ENCODE data around the gene NCKAP5L.
A peak's percentile ranks its signal among the peaks of the same experiment; 100 is the strongest.

NCKAP5L gene

DNA sequence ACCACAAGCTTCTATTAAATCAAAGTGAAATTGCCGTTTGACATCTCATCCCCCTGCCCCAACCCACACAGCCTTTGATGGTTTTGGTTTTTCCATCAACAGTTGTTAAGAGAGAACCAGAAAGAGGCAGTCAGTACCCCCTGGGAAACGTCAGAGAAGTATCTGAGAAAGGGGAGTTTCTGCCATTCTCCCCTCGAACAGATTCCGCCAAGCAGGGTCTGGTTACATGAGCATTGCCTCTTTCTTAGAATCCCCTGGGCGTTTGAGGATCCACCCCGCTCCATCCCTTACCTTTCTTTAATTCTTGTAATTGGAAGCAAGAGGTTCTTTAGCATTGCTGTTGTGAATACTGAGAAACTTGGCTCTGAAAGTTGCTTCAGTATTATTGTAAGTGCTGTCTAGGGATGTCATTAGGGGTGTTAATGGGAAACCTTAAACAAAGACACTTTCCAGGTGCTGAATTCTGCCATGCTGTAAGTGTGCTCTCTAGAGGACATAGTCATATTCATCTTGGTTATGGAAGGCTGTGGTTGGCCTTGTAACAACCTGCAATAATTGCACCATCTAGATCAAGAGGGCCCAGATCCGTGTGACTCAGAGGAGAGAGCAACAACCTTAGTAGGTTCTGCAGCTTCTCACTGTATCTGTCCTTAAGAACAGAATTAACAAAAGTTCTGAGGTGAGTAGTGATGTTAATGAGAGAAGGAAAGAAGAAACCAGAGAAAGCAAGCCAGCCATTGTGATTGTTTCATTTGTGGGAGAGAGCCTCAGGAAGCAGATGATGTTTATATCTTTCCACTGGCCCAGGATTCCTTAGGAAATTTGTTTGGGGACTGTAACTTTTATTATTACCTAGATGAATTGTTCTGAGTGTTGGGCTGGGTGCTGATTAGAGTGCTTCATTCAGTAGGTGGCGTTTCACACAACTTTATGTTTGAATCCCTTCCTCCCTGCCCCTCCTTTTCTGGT lies 77.9 kb downstream of the NCKAP5L start:
- Histone ChIP-seq H3K4me2 (ENCODE audit: low read length) (peak overlapping the region; percentile 48), H3K79me2 (ENCODE audit: low read length) (peaks cover 96% of the 10 kb centered on the region), H3K27me3 (ENCODE audit: low read depth, low read length) (no peaks in the 10 kb centered on the region), H3K4me3 (ENCODE audit: low read length) (peak overlapping the region; percentile 20), H3K9me3 (ENCODE audit: insufficient read depth, low read length) (no peaks in the 10 kb centered on the region), H3K9ac (ENCODE audit: low read length) (peak overlapping the region; percentile 16), H3K36me3 (replicated peaks; ENCODE audit: low read depth, low read length) (peaks cover 29% of the 10 kb centered on the region), H3K27ac (ENCODE audit: low read length) (peak overlapping the region; percentile 50), H4K20me1 (ENCODE audit: insufficient read depth, low read length) (peaks cover 92% of the 10 kb centered on the region), H3K4me1 (ENCODE audit: low read length) (peaks cover 63% of the 10 kb centered on the region), H2AFZ (ENCODE audit: low read depth, low read length) (no peak overlapping the region)
- TF ChIP-seq EZH2phosphoT487 (IDR thresholded peaks at IDR 0.05; ENCODE audit: low read depth), result no peak
- TF ChIP-seq, protein P1, sequence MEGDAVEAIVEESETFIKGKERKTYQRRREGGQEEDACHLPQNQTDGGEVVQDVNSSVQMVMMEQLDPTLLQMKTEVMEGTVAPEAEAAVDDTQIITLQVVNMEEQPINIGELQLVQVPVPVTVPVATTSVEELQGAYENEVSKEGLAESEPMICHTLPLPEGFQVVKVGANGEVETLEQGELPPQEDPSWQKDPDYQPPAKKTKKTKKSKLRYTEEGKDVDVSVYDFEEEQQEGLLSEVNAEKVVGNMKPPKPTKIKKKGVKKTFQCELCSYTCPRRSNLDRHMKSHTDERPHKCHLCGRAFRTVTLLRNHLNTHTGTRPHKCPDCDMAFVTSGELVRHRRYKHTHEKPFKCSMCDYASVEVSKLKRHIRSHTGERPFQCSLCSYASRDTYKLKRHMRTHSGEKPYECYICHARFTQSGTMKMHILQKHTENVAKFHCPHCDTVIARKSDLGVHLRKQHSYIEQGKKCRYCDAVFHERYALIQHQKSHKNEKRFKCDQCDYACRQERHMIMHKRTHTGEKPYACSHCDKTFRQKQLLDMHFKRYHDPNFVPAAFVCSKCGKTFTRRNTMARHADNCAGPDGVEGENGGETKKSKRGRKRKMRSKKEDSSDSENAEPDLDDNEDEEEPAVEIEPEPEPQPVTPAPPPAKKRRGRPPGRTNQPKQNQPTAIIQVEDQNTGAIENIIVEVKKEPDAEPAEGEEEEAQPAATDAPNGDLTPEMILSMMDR (IDR thresholded peaks at IDR 0.05; ENCODE audit: low read depth, low read length), result peak; percentile 26

DNA sequence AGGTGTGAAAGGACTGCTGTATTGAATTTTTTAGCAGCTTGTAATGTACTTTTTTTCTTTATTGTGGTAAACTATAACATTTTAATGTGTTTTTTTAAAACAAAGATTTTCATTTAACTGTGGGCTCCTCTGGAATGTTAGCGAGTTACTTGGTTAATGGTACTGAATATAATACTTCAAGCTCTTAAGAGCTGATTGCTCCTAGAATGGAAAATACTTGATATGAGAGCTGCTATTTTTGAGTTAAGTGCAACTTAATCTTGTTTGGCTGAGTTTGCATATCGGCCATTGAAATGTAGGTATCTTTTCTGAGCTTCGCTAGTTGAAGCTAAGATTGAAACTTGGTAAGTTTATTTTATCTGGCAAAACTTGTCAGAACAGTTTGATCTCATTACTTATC lies 79.4 kb downstream of the NCKAP5L start:
- no peaks in the 10 kb centered on the region for H3K9me3 ChIP-seq (ENCODE audit: insufficient read depth, low read length)
- H3K9ac ChIP-seq (ENCODE audit: low read length), result no peak overlapping the region
- peaks cover 96% of the 10 kb centered on the region for H4K20me1 ChIP-seq (ENCODE audit: insufficient read depth, low read length)
- H3K4me2 ChIP-seq (ENCODE audit: low read length), result peak overlapping the region; percentile 48
- H3K79me2 ChIP-seq (ENCODE audit: low read length), result peaks cover 98% of the 10 kb centered on the region
- H3K4me1 ChIP-seq (ENCODE audit: low read length), result peaks cover 56% of the 10 kb centered on the region
- H3K4me3 ChIP-seq (ENCODE audit: low read length), result peak overlapping the region; percentile 6; the same call in 1 of the 2 replicates
- no peak overlapping the region for H2AFZ ChIP-seq (ENCODE audit: low read depth, low read length)
- H3K27ac ChIP-seq (ENCODE audit: low read length), result peak overlapping the region; percentile 50; the same call in 1 of the 2 replicates
- H3K36me3 ChIP-seq (replicated peaks; ENCODE audit: low read depth, low read length), result peaks cover 32% of the 10 kb centered on the region
- no peaks in the 10 kb centered on the region for H3K27me3 ChIP-seq (ENCODE audit: low read depth, low read length)
- TF ChIP-seq, protein P1 (IDR thresholded peaks at IDR 0.05; ENCODE audit: low read depth, low read length), result no peak
- TF ChIP-seq EZH2phosphoT487 (IDR thresholded peaks at IDR 0.05; ENCODE audit: low read depth), result no peak

DNA sequence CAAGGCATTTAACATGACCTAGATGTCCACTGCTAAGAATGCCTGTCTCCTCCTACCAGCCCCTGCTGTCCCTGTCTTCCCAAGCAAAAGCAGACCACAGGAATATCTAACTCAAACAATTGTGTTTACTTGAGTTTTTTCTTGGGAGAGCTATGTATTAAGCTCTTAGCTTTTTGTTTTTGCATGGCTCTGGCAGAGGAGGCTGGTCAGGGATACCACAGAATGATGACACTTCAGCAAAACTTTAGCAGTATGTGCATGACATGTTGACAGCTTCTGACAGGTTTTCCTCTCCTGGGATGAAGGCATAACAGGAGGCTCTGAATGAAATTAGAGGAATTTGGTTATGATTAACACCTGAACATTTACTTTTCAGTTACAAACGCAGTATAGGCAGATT lies 79.9 kb downstream of the NCKAP5L start:
- Histone ChIP-seq H3K9me3 (ENCODE audit: insufficient read depth, low read length) (no peaks in the 10 kb centered on the region), H3K27ac (ENCODE audit: low read length) (no peak overlapping the region), H3K36me3 (replicated peaks; ENCODE audit: low read depth, low read length) (peaks cover 31% of the 10 kb centered on the region), H3K9ac (ENCODE audit: low read length) (no peak overlapping the region), H4K20me1 (ENCODE audit: insufficient read depth, low read length) (peaks cover 97% of the 10 kb centered on the region), H2AFZ (ENCODE audit: low read depth, low read length) (no peak overlapping the region), H3K4me2 (ENCODE audit: low read length) (peak overlapping the region; percentile 48; the same call in 1 of the 2 replicates), H3K4me1 (ENCODE audit: low read length) (peaks cover 56% of the 10 kb centered on the region), H3K79me2 (ENCODE audit: low read length) (peaks cover 100% of the 10 kb centered on the region), H3K27me3 (ENCODE audit: low read depth, low read length) (no peaks in the 10 kb centered on the region), H3K4me3 (ENCODE audit: low read length) (no peak overlapping the region)
- no peak for TF ChIP-seq EZH2phosphoT487 (IDR thresholded peaks at IDR 0.05; ENCODE audit: low read depth)
- TF ChIP-seq, protein P1 (IDR thresholded peaks at IDR 0.05; ENCODE audit: low read depth, low read length), result no peak

DNA sequence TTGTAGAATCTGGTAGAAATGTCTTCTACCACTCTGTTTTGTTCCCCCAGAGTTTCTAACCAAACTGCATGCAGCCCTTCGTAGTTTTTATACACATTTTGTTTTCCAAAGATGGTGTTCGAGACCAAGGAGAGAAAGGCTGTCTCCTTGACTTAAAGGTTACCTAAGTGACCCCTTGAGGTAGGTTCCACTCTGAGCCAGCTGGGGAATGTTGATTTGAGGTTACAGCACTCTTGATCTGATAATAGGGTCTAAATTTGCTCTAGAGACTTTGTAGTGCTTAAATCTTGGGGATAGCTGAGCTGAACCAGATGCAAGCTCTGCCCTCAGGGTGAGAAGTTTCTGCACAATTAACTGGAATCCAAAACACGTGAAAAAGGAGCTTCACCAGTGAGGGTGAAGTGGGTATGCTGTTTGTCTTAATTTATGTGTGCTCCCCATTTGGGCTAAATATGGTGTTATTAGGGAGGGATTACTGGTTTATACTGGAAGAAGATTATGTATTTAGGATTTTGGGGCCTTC lies 83.8 kb downstream of the NCKAP5L start:
- Histone ChIP-seq H3K9ac (ENCODE audit: low read length) (no peak overlapping the region), H3K36me3 (replicated peaks; ENCODE audit: low read depth, low read length) (peaks cover 25% of the 10 kb centered on the region), H3K27me3 (ENCODE audit: low read depth, low read length) (no peaks in the 10 kb centered on the region), H3K9me3 (ENCODE audit: insufficient read depth, low read length) (no peaks in the 10 kb centered on the region), H3K4me2 (ENCODE audit: low read length) (no peak overlapping the region), H3K27ac (ENCODE audit: low read length) (no peak overlapping the region), H3K79me2 (ENCODE audit: low read length) (peaks cover 80% of the 10 kb centered on the region), H3K4me1 (ENCODE audit: low read length) (peaks cover 30% of the 10 kb centered on the region), H4K20me1 (ENCODE audit: insufficient read depth, low read length) (peaks cover 75% of the 10 kb centered on the region), H2AFZ (ENCODE audit: low read depth, low read length) (no peak overlapping the region), H3K4me3 (ENCODE audit: low read length) (no peak overlapping the region)
- TF ChIP-seq, protein P1 (IDR thresholded peaks at IDR 0.05; ENCODE audit: low read depth, low read length), result no peak
- no peak for TF ChIP-seq EZH2phosphoT487 (IDR thresholded peaks at IDR 0.05; ENCODE audit: low read depth)
